Germinal center (tissue), 1 donor: ENCODE data around the gene EPHA2.
A peak's percentile ranks its signal among the peaks of the same experiment; 100 is the strongest.
"Not testable (repeated sequence)": the region's sequence is repeated elsewhere in the genome, so short reads cannot be mapped to it uniquely, and the experiment has no call there.

Experiments used
- DNase-seq: peaks from one replicate; pipeline ENCODE4 v3.0.0; 2012; ENCODE audit warnings: mixed read lengths, low spot score

Gene EPHA2

DNA sequence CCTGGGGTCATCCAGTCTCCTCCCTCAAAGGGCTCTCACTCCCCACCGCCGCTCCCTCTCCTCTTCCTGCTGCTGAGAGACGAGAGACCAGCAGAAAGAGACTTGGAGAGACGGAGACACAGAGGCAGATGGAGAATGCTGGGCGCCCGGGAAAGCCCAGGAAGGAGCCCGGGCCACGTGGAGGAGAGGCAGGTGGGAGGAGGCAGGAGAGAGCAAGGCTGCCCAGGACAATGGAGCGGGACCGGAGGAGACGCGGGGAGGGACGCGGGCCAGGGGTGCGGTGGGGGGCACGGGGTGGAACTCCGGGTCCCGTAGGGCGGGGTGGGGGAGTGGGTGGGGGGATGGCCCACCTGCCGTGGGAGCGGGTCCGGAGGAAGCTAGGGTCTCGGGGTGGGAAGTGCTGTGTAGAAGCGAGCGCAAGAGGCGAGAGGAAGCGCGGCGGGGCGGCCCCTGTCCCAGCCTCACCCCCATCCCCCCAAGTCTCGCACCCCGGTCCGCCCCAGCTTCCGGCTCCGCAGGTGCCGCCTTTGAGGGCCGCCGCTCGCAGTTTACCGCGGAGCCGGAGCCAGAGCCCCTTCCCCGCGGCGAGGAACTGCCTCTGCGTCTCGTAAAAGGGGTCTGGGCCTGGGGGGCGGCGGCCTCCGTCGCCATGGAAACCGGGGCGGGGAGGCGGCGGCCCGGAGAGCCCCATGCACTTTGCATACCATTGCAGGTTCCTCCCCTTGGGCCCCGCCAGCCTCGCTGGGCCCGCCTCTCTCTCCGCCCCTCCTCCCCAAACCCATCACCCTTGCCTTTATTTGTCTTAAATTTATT, 11.7 kb upstream of the EPHA2 start:
- DNase-seq, result peak; percentile 86

DNA sequence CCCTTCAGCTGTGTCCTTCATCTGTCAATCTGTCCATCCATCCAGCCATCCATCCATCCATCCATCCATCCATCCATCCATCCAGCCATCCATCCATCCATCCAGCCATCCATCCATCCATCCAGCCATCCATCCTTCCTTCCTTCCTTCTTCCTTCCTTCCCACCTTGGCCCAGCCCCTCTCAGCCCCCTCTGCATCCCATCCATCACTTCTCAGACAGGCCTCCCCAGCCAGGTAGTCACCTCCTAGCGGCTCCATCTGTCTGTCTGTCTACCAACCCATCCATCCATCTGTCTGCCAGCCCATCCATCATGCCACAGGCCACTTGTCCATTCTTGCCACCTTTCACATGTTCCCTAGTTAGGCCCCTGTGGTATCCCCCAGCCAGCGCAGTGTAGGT, 10.2 kb upstream of the EPHA2 start:
- no peak for DNase-seq

DNA sequence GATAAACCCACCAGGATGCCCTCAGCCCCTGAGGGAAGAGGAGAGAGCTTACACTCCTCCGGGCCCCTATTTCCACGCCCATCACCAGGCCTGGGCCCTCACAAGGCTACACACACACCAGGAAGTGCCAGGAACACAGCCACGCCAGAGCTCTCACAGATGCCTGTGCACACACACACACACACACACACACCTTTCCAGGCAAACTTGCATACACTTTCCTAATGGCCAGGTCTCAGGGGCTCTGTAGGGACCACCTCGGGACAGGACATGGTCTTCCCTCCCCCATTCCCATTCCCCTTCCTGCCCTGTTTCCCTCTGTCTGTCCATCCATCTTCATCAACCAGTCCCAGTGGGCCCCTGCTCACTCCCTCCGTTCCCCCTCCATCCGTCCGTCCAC, 9.7 kb upstream of the EPHA2 start:
- DNase-seq, result no peak

DNA sequence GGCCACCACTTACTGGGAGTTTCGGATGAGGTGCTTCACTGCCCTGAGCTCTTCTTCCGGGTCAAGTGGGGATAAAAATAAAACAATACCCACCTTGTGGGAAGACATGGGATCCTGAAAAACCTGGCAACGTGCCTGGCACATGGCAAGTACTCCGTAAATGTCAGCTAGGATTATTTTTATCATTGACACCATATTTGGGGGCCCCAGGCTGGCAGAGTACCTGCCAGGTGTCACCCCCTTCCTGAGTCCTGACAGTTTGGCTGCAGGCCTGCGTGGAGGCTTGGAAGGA, 9.2 kb upstream of the EPHA2 start:
- DNase-seq, result no peak

DNA sequence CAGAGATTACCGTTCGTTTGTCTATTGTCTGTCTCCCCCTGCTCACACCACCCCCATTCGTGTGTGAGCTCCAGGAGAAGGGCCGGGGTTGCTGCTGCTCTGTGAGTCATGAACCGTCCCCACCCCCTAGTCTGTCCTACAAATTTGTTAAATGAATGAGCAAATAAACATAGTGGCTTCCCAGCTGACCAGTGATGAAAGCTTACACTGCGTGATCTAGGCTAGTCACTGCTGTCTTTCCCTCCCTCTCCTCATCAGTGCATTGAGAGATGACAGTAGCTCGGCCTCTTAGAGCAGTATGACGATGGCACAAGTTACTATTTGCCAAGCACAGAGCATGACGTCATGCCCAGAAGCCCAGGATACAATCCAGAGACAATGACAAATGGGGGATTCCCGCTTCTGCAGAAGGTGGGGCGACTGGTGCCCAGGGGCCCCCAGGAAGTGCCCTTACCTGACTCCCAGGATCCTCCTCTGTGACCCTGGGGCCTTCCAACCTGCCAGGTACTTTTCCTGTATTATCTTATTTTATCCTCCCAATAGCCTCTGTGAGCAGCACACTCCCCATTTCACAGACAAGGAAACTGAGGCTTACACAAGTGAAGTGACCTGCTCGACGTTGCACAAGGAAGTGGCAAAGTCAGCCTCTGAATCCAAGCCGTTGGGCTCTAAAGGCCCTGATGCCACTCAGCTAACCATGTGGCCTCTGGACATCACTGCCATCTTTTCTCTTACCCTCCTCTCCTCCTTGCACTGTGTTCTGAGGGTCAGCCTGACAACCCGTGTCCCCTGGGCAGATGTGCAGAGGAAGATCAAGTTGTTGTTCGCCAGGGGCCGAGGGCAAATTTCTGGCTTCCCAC, 8.6 kb upstream of the EPHA2 start:
- no peak for DNase-seq

DNA sequence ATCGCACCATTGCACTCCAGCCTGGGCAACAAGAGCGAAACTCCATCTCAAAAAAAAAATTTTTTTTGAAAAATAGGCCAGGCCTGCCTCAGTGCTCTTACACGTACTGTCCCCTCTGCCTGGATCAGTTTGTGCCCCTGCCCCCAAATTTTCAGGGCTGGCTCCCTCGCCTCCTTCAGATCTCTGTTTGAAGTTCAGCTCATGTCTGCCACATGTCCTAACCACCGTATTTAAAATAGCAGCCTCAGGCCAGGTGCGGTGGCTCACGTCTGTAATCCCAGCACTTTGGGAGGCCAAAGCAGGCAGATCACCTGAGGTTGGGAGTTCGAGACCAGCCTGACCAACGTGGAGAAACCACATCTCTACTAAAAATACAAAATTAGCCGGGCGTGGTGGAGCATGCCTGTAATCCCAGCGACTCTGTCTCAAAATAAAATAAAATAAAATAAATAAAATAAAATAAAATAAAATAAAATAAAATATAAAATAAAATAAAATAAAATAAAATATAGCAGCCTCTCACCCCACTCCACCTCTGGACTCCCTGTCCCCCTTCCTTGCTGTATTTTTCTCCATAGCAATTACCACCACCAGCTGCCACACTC, 7.8 kb upstream of the EPHA2 start:
- DNase-seq, result not testable (repeated sequence)

DNA sequence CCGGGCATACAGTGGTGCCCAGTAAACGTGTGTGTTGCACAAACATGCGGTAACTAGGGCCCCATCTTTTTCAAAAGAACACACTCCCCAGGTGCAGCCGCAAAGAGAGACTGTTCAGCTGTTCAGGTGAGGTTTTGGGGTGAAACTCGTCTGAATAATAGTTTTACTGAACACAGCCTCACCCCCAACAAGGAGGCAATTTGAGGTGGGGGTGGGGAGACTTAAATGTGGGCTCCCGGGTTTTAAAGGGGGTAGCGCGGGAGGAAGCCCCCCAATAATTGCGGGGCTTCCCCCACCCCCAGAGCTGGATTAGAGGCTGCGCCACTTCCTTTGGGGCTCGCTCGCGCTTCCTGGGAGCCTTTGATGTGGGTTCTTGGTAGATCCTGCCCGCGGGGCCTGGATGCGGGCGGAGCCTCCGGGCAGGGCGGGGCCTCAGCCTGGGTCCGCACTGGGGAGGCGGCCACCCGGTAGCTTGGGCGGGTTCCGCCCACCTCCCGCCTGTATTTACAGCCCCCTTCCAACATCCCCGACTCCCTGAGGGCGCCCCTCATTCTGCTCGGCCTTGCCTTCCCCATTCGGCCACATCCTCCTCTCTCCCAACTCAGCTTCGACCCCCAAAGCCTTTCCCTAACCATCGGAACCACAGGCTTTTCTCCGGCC, 6.4 kb upstream of the EPHA2 start:
- peak; percentile 36 for DNase-seq

DNA sequence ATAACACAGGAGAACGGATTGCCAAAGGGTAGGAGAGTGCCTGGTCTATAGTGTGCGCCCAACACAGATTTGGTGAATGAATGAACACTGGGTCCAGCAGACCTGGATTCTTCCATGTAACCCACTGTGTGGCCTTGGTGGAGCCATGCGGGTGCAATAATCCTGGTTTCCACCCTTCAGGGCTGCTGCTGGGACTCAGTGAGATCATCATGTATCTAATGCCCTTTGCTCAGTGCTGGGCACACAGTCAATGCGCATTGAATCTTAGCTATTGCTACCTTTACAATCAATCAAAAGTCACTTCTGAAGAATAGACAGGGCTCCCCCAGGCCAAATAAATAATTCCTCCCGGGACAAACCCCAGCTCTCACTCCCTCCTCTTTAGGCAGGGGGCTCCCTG, 5.8 kb upstream of the EPHA2 start:
- no peak for DNase-seq

DNA sequence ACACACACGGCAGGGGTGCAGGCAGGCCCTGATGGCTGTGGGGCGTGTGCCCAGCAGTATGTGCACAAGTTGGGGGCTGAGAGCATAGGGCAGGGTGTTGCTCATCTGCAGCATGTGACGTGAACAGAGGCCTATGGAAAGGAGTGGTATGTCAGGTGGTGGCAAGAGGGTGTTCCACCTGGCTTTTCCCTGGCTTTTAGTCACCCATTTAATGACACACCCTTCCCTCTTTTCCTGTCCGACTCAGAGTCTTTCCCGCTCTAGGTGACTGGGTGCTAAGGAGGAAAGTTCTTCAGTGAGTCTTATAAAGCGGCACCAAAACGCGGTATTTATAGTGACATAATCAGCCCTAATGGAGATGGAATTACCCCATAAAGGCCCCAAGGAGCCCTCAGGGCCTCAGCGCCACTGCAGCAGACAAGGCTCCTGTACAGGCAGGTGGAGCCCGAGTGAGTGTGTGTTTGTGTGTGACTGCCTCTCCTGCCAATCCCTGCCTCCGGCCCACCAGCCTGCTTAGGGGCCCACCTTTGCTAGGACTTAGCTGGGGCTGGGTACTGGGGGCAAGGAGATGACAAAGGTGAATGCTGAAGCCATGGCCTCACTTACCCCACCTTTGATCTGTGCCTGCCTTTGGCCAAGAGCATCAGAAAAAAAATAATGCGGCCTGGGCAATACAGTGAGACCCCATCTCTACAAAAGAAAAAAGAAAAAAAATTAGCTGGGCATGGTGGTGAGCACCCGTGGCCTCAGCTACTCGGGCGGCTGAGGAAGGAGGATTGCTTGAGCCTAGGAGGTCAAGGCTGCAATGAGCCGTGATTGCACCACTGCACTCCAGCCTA, 3.3 kb upstream of the EPHA2 start:
- no peak for DNase-seq

DNA sequence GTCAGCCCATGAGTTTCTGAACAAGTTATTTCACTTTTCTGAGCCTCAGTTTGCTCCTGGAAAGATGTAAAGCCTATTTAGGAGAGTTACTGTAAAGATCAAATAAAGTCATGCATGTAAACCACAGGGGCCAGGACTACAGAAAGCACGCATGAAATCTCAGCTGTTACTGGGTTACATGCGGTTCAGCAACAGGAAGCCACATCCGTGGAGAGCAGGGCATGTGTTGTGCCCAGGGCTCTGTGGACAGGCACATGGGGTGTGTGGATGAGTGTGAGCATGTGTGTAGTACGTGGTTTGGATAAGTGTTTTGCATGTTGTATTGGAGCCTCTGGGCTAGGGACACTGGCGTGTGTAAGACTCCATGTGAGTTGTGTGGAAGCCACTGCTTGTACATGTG, 2.2 kb upstream of the EPHA2 start:
- DNase-seq, result no peak

DNA sequence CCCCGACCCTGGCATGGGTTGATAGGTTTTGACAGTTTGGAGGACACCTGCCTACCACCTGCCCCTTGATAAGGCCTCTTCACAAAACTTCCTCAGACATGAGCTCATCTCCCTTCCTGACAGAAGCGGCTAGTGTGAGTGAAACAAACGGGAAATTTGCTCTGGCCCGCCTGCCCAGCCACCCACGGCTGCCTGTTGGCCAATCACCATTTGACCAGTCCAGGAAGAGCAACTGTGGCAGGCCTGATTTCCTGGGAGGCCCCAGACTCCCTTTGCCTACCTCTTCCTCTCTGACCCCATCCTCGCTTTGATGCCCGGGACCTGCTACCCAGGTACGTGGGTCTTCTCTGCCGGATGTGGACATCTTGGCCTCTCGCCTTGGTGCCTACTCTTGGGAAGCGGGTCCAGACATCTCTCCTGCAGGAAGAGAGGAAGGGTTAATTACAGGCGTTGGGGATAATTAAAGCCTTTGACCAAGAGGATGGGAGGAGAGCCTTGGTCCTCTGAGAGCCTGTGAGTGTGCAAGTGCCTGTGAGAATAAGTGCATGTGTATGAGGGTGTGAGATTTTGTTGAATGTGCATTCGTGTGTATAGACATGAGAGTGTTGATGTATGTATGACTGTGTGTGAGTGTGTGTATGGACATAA, 1.1 kb upstream of the EPHA2 start:
- no peak for DNase-seq

DNA sequence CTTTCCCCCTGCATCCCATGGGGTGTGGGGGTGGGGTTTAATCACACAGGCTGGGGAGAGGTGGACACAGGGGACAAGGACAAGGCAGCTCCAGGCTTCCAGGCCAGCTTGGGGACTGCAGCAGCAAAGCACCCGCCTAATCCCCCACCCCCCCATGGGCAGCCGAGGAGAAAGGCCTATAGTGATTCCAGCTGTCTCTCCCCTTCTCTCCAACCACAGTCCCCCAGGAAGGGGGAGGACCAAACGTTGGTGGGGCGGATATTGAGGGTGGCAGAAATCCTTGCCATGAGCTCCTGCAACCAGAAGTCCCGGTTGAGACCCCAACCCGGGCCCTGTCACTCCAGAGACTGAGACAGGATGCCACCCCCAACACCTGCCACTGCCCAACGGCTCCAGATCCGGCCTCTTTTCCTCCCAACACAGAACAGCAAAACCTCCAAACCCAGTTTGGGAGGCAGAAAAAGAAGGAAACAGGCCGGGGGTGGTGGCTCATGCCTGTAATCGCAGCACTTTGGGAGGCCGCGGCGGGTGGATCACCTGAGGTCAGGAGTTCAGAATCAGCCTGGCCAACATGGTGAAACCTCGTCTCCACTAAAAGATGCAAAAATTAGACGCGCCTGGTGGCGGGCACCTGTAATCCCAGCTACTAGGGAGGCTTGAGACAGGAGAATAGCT, 1.7 kb downstream of the EPHA2 start:
- DNase-seq, result no peak

DNA sequence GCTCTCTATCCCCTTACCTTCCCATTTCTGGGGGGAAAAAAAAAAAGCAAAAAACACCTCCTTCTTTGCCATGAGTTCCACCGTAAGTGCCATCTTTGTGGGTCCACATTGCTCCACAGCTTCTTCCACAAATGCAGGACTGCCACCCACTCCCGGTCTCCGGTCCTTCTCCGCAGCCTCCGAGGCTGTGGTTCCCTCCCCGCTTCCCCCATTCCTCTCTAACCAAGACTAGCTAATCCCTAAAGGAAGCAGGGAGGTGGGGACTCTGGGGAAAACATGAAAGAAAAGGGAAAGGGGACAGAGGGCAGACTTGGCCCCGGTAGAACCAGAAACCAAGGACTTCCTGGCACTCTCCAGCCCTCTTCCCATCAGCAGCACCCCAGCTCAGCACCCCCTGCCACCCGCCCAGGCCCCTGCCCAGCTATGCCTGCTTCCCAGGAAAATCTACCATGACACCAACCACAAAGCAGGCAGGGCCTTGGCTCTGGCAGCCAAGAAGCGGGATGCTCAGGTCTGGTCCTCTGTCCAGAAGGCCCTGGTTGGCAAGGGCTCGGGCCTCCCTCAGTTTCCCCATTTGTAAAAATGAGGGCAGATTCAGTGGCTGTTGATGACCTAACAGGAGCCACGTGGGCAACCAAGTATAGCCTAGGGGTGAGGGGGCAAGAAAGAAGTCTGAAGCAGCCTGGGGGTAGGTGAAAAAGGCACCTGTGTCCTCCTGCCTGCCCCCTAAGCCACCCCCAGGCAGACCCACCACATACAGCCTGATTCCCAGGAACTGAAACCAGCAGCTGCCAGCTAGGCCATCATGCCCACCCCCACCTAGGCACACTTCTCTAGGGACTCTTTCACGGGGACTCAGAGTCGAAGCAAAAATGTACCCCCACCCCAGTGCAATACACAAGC, 2.5 kb downstream of the EPHA2 start:
- no peak for DNase-seq

DNA sequence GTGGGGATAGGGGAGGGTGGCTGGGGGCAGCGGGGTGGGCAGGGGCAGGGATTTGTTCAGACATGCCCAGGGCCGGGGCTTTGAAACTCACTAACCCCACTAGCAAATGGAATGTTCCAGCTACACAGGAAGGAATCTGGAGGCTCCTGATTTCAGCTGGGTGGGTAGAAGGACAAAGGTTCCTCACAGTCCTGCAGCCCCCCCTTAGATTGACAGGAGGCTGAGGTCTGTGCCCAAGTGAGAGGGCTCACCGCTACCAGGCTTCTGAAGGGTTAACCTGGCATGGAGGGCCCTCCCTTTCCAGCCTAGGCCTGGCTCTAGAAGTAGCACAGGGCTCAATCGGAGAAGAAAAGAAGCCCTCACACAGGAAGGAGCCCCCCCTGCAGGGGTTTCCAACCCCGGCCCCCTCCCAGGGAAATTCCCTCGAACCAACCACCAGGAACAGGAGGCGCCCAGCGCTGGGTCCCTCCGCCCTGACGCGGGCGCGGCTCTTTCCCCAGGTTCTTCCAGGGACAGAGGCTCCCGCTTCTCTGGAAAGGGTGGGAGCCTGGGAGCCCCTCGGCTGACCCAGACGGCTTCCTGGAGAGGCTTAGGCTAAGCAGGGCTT, 3.3 kb downstream of the EPHA2 start:
- no peak for DNase-seq

DNA sequence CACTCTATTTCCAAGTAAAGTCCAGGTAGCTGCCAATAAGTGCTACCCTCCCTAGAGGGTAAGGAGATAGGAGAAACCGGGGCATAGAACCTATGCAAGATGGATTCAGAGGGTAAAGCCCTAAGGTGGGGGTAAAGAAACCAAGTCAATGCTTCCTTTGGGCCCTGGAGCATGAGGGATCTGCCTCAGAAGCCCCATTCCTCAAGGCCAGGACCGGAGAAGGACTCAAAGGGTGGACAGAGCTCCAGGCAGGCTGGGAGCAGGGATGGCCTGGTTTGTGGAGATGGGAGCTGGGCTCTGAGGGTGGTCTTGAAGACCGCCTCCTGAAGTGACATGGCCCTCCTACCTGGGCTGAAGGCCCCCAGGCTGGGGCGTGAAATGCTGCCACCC, 3.9 kb downstream of the EPHA2 start:
- DNase-seq, result no peak

DNA sequence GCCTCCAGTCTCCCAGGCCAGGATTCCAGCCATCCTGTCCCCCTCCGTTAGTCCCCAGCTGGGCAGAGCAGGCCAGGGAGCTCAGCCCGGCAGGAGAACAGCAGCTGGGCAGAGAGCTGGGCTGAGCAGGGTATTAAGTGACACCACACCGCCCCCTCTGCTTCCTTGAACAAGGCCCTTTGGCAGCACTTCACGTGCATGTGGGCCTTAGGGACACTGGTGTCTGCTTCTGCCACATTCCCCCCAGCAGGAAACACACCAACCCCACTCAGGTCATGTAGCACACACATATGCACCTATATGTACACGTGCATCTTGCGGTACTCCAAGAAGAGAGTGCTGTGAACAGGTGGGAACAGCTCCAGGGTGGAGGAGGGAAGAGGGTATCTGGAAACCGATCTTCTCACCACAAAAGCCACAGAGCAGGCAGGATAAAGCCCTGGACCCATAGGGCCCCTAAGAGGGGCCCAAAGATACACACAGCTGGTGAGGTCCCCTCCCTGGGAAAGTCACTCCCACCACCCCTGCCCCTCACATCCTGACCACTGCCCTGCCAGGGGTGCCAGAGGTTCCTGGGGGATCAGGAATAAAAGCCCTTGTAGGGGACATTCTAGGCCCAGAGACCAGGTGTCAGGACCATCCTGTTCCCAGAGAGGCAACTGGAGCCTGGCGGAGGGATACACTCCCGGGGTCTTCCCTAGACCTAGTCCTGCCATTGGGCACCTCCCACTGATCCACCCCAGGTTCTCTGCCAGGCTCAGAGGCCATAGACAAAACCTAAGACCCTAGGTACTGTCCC, 4.5 kb downstream of the EPHA2 start:
- no peak for DNase-seq

DNA sequence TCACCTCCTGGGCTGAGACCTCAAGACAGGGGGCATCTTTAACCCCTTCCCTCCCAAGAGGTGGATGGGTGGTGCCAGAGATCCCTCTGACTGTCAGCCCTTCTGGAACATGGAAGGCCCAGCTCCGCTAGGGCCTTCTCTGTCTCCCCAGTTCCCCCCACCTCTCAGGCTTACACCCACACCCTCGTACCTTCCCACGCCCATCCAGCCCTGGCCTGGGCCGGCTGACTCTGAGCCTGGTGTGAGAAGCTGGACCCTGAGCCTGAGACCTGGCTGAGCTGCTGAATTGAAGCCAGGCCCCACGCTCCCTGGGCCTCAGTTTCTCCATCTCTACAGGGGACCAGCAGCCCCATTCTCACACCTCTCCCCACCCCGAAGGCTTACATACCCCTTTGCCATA, 5.4 kb downstream of the EPHA2 start:
- no peak for DNase-seq
